ENCODE measurements around the gene NUP205. TPM values are rescaled to one million over a fixed set of nuclear protein-coding genes. Genes with fewer than 3 reads are reported as not detected.
"Not testable (repeated sequence)": the region's sequence is repeated elsewhere in the genome, so short reads cannot be mapped to it uniquely, and the experiment has no call there.

NUP205 gene
- total RNA-seq, 2 experiments from 2014 or later = 84.8 to 92.7 TPM

GRCh38 chr7:135658564-135658963 is 100.8 kb downstream of the NUP205 start:
- Mint-ChIP-seq H3K27me3 (no peaks in the 10 kb centered on the region), H3K4me1 (peaks cover 8% of the 10 kb centered on the region), H3K9me3 (no peaks in the 10 kb centered on the region), H3K36me3 (no peaks in the 10 kb centered on the region), H3K27ac (no peak overlapping the region), H3K4me3 (no peak overlapping the region)
- POLR2A ChIA-PET = no interaction called here
- no peak for DNase-seq
- ATAC-seq (ENCODE audit: low read depth) = no peak

- no peaks in the 10 kb centered on the region for H3K36me3 Mint-ChIP-seq
- H3K9me3 Mint-ChIP-seq = no peaks in the 10 kb centered on the region
- DNase-seq (no peak), ATAC-seq (ENCODE audit: low read depth) (no peak)
- H3K4me1 Mint-ChIP-seq = peaks cover 12% of the 10 kb centered on the region
- no peak overlapping the region for H3K4me3 Mint-ChIP-seq
- POLR2A ChIA-PET = no interaction called here
- H3K27ac Mint-ChIP-seq = no peak overlapping the region
- H3K27me3 Mint-ChIP-seq = no peaks in the 10 kb centered on the region
Measured at GRCh38 chr7:135659159-135659846, 101.6 kb downstream of the NUP205 start.

GRCh38 chr7:135661311-135662122 is 103.8 kb downstream of the NUP205 start:
- DNase-seq (no peak), ATAC-seq (ENCODE audit: low read depth) (no peak)
- Mint-ChIP-seq H3K27me3 (no peaks in the 10 kb centered on the region), H3K4me3 (peak overlapping the region; percentile 91), H3K4me1 (peaks cover 15% of the 10 kb centered on the region), H3K36me3 (no peaks in the 10 kb centered on the region), H3K27ac (peak overlapping the region; percentile 87), H3K9me3 (no peaks in the 10 kb centered on the region)
- POLR2A ChIA-PET = interaction anchor here (1.3 to 1.5 kb wide), 2 partner anchors 19 to 314 kb away, joined by 3 to 7 read pairs; no protein-coding TSS in a partner anchor

DNA sequence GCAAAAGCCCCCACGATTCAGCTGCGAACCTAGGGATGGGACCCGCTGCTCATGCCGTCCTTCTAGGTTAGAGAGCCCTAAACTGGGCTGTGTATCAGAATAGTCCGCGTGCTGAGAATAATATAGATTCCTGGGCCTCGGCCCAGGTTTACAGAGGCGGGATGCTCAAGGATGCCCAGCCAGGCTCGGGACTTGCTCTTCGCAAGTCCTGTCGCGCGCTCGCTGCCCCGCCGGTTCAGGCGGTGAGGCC is 104.3 kb downstream of the NUP205 start:
- DNase-seq (no peak), ATAC-seq (ENCODE audit: low read depth) (no peak)
- Mint-ChIP-seq H3K4me3 (peak overlapping the region; percentile 91), H3K27ac (peak overlapping the region; percentile 87), H3K27me3 (no peaks in the 10 kb centered on the region), H3K36me3 (peaks cover 2% of the 10 kb centered on the region), H3K4me1 (peaks cover 17% of the 10 kb centered on the region), H3K9me3 (no peaks in the 10 kb centered on the region)
- POLR2A ChIA-PET = interaction anchor here (1.3 to 1.5 kb wide), 2 partner anchors 18 to 313 kb away, joined by 3 to 7 read pairs; no protein-coding TSS in a partner anchor

DNA sequence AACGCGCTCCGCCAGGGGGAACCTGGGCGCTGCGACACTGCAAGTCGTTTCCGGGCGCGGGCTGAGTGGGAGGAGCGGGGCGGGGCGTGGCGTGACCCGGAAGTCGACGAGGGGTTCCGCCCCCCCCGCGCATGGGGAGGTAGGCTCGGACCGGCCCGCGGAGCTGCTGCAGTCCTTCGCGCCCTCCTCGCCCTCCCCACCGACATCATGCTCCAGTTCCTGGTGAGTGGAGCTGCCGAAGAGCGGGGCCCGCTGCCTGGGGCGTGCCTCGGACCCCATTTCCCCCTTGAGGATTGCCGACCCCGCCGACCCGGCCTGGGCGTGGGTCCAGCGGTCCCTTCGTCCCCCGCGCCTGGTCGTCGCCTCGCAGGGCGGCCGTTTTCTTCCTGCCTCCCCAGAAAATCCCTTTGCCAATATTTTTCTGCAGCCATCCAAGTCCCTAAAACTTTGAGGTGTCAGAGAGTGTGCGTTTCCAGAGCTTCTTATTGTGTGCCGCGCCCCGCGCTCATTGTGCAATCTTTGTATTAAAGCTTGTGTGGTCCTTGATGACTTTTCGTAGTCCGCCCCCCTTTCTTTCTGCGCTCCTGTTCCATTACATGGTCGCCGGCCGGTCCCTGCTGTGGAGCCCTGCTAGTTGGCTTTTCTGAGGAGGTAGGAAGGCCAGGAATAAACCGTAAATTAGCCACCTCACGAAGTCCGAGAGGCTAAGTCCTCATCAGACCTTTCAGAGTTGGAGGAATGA is 104.8 kb downstream of the NUP205 start, which contains the start of gene STMP1:
Gene STMP1, plus strand, starts transcription at position 142 of the 742 bp plus-strand sequence.
- Mint-ChIP-seq H3K27me3 (no peaks in the 10 kb centered on the region), H3K36me3 (peaks cover 2% of the 10 kb centered on the region), H3K27ac (peak within 1 kb of the TSS; percentile 87), H3K9me3 (no peaks in the 10 kb centered on the region), H3K4me1 (peaks cover 17% of the 10 kb centered on the region), H3K4me3 (peak within 1 kb of the TSS; percentile 91)
- peak; percentile 98 for DNase-seq
- ATAC-seq (ENCODE audit: low read depth) = peak; percentile 96
- POLR2A ChIA-PET = interaction anchor here (0.6 to 1.5 kb wide), 4 partner anchors 18 to 389 kb away, joined by 3 to 7 read pairs (median 4); no protein-coding TSS in a partner anchor

DNA sequence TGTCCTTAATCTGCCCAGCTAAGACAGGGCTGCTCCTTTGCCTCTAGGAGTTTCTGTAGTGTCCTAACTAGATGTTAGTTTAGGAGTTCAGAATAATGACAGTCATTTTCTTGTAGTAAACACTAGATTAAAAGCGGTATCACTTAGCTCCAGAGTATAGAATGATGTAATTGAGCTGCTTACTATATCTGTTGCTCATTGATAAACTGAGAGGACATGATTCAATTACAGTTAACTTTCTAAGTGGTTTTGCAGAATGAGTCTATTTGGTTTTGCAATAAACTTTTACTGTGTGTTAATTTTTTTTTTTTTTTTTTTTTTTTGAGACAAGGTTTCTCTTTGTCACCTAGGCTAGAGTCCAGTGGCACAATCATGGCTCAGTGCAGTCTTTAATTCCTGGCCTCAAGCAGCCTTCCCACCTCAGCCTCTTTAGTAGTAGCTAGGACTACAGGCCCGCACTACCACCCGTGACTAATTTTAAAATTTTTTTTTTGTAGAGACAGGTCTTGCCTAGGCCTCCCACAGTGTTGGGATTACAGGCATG is 106.4 kb downstream of the NUP205 start:
- peaks cover 20% of the 10 kb centered on the region for H3K4me1 Mint-ChIP-seq
- no peaks in the 10 kb centered on the region for H3K9me3 Mint-ChIP-seq
- POLR2A ChIA-PET = no interaction called here
- DNase-seq (no peak), ATAC-seq (ENCODE audit: low read depth) (no peak)
- H3K36me3 Mint-ChIP-seq = peaks cover 15% of the 10 kb centered on the region
- H3K27ac Mint-ChIP-seq = no peak overlapping the region
- H3K4me3 Mint-ChIP-seq = peak overlapping the region; percentile 91
- no peaks in the 10 kb centered on the region for H3K27me3 Mint-ChIP-seq

- H3K9me3 Mint-ChIP-seq = no peaks in the 10 kb centered on the region
- DNase-seq (no peak), ATAC-seq (ENCODE audit: low read depth) (no peak)
- H3K36me3 Mint-ChIP-seq = peaks cover 15% of the 10 kb centered on the region
- peaks cover 22% of the 10 kb centered on the region for H3K4me1 Mint-ChIP-seq
- POLR2A ChIA-PET = no interaction called here
- H3K27me3 Mint-ChIP-seq = no peaks in the 10 kb centered on the region
- H3K27ac Mint-ChIP-seq = no peak overlapping the region
- H3K4me3 Mint-ChIP-seq = no peak overlapping the region
Measured at GRCh38 chr7:135665042-135665441, 107.3 kb downstream of the NUP205 start.

DNA sequence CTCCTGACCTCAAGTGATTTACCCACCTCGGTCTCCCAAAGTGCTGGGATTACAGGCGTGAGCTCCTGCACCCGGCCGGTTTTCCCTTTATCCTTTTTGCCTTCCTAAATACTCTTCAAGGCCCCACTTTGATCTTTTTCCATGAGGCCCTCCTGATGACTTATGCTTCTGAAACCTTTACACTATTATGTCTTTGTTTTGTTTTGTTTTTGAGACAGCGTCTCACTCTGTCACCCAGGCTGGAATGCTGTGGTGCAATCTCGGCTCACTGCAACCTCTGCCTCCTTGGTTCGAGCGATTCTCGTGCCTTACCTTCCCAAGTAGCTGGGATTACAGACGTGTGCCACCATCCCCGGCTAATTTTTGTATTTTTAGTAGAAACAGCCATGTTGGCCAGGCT is 108.4 kb downstream of the NUP205 start:
- Mint-ChIP-seq H3K4me3 (no peak overlapping the region), H3K27ac (no peak overlapping the region), H3K27me3 (no peaks in the 10 kb centered on the region), H3K4me1 (peaks cover 22% of the 10 kb centered on the region), H3K36me3 (peaks cover 15% of the 10 kb centered on the region), H3K9me3 (no peaks in the 10 kb centered on the region)
- no peak for ATAC-seq (ENCODE audit: low read depth)
- POLR2A ChIA-PET = interaction anchor here (0.6 kb wide), 1 partner anchor 10 kb away, joined by 3 read pairs; no protein-coding TSS in a partner anchor
- no peak for DNase-seq

- Mint-ChIP-seq H3K4me1 (peaks cover 16% of the 10 kb centered on the region), H3K4me3 (no peak overlapping the region), H3K9me3 (no peaks in the 10 kb centered on the region), H3K27ac (no peak overlapping the region), H3K27me3 (no peaks in the 10 kb centered on the region), H3K36me3 (peaks cover 15% of the 10 kb centered on the region)
- ATAC-seq (ENCODE audit: low read depth) = no peak
- POLR2A ChIA-PET = no interaction called here
- no peak for DNase-seq
Measured at GRCh38 chr7:135666846-135667245, 109.1 kb downstream of the NUP205 start.

DNA sequence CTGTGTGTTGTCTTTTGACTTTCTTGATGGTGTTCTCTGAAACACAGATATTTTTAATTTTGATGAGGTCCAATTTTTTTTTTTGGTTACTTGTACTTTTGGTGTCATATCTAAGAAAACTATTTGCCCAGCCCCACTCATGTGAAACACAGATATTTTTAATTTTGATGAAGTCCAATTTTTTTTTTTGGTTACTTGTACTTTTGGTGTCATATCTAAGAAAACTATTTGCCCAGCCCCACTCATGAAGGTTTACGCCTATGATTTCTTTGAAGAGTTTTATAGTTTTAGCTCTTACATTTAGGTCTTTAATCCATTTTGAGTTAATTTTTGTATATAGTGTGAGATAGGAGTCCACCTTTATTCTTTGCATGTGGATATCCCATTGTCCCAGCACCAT is 109.9 kb downstream of the NUP205 start:
- H3K27me3 Mint-ChIP-seq; H3K9me3 Mint-ChIP-seq; DNase-seq; H3K27ac Mint-ChIP-seq; POLR2A ChIA-PET; ATAC-seq (ENCODE audit: low read depth); H3K4me3 Mint-ChIP-seq: not testable (repeated sequence)
- Mint-ChIP-seq H3K4me1 (peaks cover 13% of the 10 kb centered on the region), H3K36me3 (peaks cover 15% of the 10 kb centered on the region)

- ATAC-seq (ENCODE audit: low read depth); H3K27me3 Mint-ChIP-seq; POLR2A ChIA-PET; DNase-seq; H3K27ac Mint-ChIP-seq; H3K4me3 Mint-ChIP-seq; H3K9me3 Mint-ChIP-seq: not testable (repeated sequence)
- H3K36me3 Mint-ChIP-seq = peaks cover 15% of the 10 kb centered on the region
- H3K4me1 Mint-ChIP-seq = peaks cover 14% of the 10 kb centered on the region
Measured at GRCh38 chr7:135668852-135669395, 111.2 kb downstream of the NUP205 start.

GRCh38 chr7:135669774-135670173 is 112.1 kb downstream of the NUP205 start:
- ATAC-seq (ENCODE audit: low read depth) = no peak
- Mint-ChIP-seq H3K4me1 (peaks cover 13% of the 10 kb centered on the region), H3K27ac (no peak overlapping the region), H3K27me3 (no peaks in the 10 kb centered on the region), H3K36me3 (peaks cover 18% of the 10 kb centered on the region), H3K4me3 (no peak overlapping the region), H3K9me3 (no peaks in the 10 kb centered on the region)
- DNase-seq = no peak
- POLR2A ChIA-PET = no interaction called here

DNA sequence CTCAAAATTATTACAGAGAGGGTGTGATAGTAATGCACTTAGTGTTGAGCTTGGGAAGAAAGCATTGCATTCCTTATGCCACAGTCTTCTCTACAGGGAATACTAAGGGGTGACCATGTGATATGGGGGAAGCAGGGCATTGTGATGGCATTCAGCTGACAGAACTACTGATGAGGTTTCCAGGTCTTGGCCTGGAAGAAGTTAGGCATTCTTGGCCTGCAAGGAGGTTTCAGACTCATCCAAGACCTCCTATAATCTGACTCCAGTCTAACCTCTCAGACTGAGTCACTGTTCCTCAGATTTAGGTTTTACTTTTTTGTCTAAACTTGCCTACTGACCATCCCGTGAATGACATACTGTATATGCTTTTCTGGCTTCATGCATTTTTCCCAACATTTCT is 112.5 kb downstream of the NUP205 start:
- Mint-ChIP-seq H3K36me3 (peaks cover 19% of the 10 kb centered on the region), H3K4me1 (peaks cover 12% of the 10 kb centered on the region), H3K27me3 (no peaks in the 10 kb centered on the region), H3K27ac (no peak overlapping the region), H3K4me3 (no peak overlapping the region), H3K9me3 (no peaks in the 10 kb centered on the region)
- no peak for DNase-seq
- ATAC-seq (ENCODE audit: low read depth) = no peak
- POLR2A ChIA-PET = no interaction called here
